Uterus (tissue), 2 donors: ENCODE data around the gene EIF4E1B.

ENCODE experiments used
- POLR2A ChIP-seq, 2 donors: fragments of 450-650 bp; IDR thresholded peaks; one replicate each; pipeline ENCODE4 v1.6.1; 2016; ENCODE audit warnings: antibody characterized with exemption in 2 of 2, mild to moderate bottlenecking in 1 of 2, moderate library complexity in 1 of 2
- TF ChIP-seq, protein P1 (sequence below), 4 experiments: fragments of 200-600 bp in 2 of 4; fragments of 450-650 bp in 2 of 4; sonication (generic) in 2 of 4; IDR thresholded peaks; one replicate each; pipeline ENCODE4 v1.5.1; 2016 to 2019; ENCODE audit warnings: antibody characterized with exemption in 4 of 4, mild to moderate bottlenecking in 2 of 4, moderate library complexity in 1 of 4

DNA sequence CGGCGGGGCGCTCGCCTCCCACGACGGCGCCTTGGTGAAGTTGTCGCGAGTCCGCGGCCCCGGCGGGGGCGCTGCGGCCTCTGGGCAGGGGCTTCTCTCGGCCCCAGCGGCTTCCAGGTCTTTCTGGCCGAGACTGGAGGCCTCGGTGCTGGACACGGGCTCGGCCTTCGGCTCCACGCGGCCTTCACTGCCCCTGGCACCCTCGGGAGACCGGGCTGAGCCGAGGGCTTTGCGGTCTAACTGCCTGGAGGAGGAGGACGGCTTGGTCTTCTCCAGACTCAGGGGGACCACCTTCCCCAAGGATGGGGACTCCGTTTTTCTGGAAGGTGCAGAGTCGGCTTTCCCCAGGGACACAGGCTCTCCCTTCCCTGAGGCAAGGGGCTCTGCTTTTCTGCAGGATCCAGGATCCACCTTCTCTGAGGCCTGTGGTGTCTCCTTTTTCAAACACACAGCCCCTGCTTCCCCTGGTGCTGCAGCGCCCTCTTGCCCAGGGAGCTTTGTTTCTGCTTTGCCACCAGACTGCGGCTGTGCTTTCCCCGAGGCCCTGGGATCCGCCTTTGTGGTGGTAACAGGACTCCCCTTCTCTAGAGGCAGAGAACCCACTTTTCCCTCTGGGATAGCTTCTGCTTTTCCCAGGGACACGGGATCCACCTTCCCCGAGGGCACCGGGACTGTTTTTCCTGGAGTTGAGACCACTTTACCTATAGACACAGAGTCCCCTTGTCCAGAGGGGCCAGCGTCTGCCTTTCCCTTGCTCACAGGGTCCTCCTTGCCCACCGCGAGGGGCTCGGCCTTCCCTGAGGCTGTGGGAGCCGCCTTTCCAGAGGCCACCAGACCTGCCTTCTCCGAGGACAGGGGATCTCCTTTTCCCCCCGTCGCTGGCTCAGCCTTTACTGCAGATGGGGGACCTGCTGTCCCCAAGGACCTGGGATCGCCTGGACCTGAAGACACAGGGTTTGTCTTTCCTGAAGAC is 32.8 kb upstream of the EIF4E1B start:
- TF ChIP-seq, protein P1, sequence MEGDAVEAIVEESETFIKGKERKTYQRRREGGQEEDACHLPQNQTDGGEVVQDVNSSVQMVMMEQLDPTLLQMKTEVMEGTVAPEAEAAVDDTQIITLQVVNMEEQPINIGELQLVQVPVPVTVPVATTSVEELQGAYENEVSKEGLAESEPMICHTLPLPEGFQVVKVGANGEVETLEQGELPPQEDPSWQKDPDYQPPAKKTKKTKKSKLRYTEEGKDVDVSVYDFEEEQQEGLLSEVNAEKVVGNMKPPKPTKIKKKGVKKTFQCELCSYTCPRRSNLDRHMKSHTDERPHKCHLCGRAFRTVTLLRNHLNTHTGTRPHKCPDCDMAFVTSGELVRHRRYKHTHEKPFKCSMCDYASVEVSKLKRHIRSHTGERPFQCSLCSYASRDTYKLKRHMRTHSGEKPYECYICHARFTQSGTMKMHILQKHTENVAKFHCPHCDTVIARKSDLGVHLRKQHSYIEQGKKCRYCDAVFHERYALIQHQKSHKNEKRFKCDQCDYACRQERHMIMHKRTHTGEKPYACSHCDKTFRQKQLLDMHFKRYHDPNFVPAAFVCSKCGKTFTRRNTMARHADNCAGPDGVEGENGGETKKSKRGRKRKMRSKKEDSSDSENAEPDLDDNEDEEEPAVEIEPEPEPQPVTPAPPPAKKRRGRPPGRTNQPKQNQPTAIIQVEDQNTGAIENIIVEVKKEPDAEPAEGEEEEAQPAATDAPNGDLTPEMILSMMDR (IDR thresholded peaks at IDR 0.05), result no peak
- no peak for TF ChIP-seq POLR2A (IDR thresholded peaks at IDR 0.05)
